Activated CD8-positive, alpha-beta memory T cell treated with anti-CD3 and anti-CD28 coated beads for 24 hours (primary cell): ENCODE data around the gene SLC22A31.
"Not testable (repeated sequence)": the region's sequence is repeated elsewhere in the genome, so short reads cannot be mapped to it uniquely, and the experiment has no call there.

Experiments used
- DNase-seq: peaks from one replicate; pipeline ENCODE4 v3.0.0-alpha.2; 2020

The SLC22A31 gene

GRCh38 chr16:89200124-89200849 is at the start of gene SLC22A31:
SLC22A31 (minus strand) TSS chr16:89200537; CDS start chr16:89200501, 36 bp downstream.
- DNase-seq: no peak

GRCh38 chr16:89248196-89248982 is 48.1 kb upstream of the SLC22A31 start:
- DNase-seq: no peak

GRCh38 chr16:89247734-89248075 is 47.4 kb upstream of the SLC22A31 start:
- not testable (repeated sequence) for DNase-seq

- DNase-seq: peak; percentile 100
Observed at GRCh38 chr16:89246903-89247733, 46.8 kb upstream of the SLC22A31 start.

GRCh38 chr16:89246383-89246902 is 46.1 kb upstream of the SLC22A31 start:
- no peak for DNase-seq

- no peak for DNase-seq
Observed at GRCh38 chr16:89244754-89245153, 44.4 kb upstream of the SLC22A31 start.

GRCh38 chr16:89244264-89244663 is 43.9 kb upstream of the SLC22A31 start:
- not testable (repeated sequence) for DNase-seq

GRCh38 chr16:89243664-89244063 is 43.3 kb upstream of the SLC22A31 start:
- no peak for DNase-seq

GRCh38 chr16:89242795-89243200 is 42.5 kb upstream of the SLC22A31 start:
- no peak for DNase-seq

GRCh38 chr16:89241187-89242007 is 41.1 kb upstream of the SLC22A31 start:
- peak; percentile 90 for DNase-seq

- no peak for DNase-seq
Observed at GRCh38 chr16:89237733-89238132, 37.4 kb upstream of the SLC22A31 start.

- no peak for DNase-seq
Observed at GRCh38 chr16:89233678-89234490, 33.5 kb upstream of the SLC22A31 start.

GRCh38 chr16:89232107-89232506 is 31.8 kb upstream of the SLC22A31 start:
- no peak for DNase-seq

- no peak for DNase-seq
Observed at GRCh38 chr16:89230255-89230654, 29.9 kb upstream of the SLC22A31 start.

GRCh38 chr16:89224665-89225064 is 24.3 kb upstream of the SLC22A31 start:
- DNase-seq: no peak

GRCh38 chr16:89222931-89223330 is 22.6 kb upstream of the SLC22A31 start:
- DNase-seq: no peak

GRCh38 chr16:89221604-89222003 is 21.3 kb upstream of the SLC22A31 start:
- no peak for DNase-seq

- no peak for DNase-seq
Observed at GRCh38 chr16:89219365-89219764, 19.0 kb upstream of the SLC22A31 start.

GRCh38 chr16:89217388-89218191 is 17.3 kb upstream of the SLC22A31 start, which contains the start of gene ZNF778:
ZNF778 (plus strand) TSS chr16:89217703; CDS start chr16:89221128, 3,425 bp downstream.
- DNase-seq: peak; percentile 89

GRCh38 chr16:89217138-89217387 is 16.7 kb upstream of the SLC22A31 start:
- no peak for DNase-seq
